Tibial nerve (tissue), 4 donors: ENCODE results near the gene SHKBP1. TPM values are rescaled to one million over a fixed set of nuclear protein-coding genes. Genes with fewer than 3 reads are reported as not detected.

ENCODE experiments used
- DNase-seq, 2 donors: peaks; one replicate each; pipeline ENCODE4 v3.0.0-alpha.2; 2019; ENCODE audit warnings: low spot score in 2 of 2
- H3K27ac ChIP-seq, 4 donors: fragments of 200-600 bp; sonication (generic) in 3 of 4; one replicate each; pipeline ENCODE4 v1.5.1; 2017 to 2019; ENCODE audit warnings: mild to moderate bottlenecking in 1 of 4
- H3K27me3 ChIP-seq, 2 donors: fragments of 200-600 bp; sonication (generic) in 1 of 2; one replicate each; pipeline versions ENCODE4 v1.5.1 to v1.6.0; 2017 to 2019
- H3K36me3 ChIP-seq, 3 donors: fragments of 200-600 bp; sonication (generic); one replicate each; pipeline ENCODE4 v1.5.1; 2018 to 2019
- H3K4me1 ChIP-seq, 4 donors: fragments of 200-600 bp; sonication (generic) in 3 of 4; one replicate each; pipeline ENCODE4 v1.5.1; 2017 to 2019
- H3K4me3 ChIP-seq, 4 donors: fragments of 200-600 bp; sonication (generic) in 3 of 4; one replicate each; pipeline ENCODE4 v1.5.1; 2017 to 2019; ENCODE audit warnings: mild to moderate bottlenecking in 1 of 4, moderate library complexity in 1 of 4
- H3K9me3 ChIP-seq, 4 donors: fragments of 200-600 bp; sonication (generic) in 3 of 4; one replicate each; pipeline ENCODE4 v1.5.1; 2017 to 2019
- EP300 ChIP-seq, 2 donors: sonication (generic); formaldehyde crosslinking; IDR thresholded peaks; one replicate each; pipeline ENCODE4 v1.6.1; 2017; ENCODE audit warnings: antibody characterized with exemption in 2 of 2, mild to moderate bottlenecking in 1 of 2
- POLR2A ChIP-seq, 2 donors: fragments of 450-650 bp; IDR thresholded peaks; one replicate each; pipeline ENCODE4 v1.6.1; 2017; ENCODE audit warnings: antibody characterized with exemption in 2 of 2, mild to moderate bottlenecking in 2 of 2, moderate library complexity in 2 of 2
- WGBS, 2 donors: methylation state at CpG; one replicate each; pipeline ENCODE4 v1.1.5; 2018; 5-methylcytosine and 5-hydroxymethylcytosine counted together
- total RNA-seq, 4 donors: library from RNA; depleted of rRNA; stranded (reverse); fragments of >200 nt; gene quantifications; one replicate each; pipeline ENCODE4 v1.1.0, GENCODE V29; 2016
- TF ChIP-seq, protein P1 (sequence below), 5 experiments: fragments of 200-600 bp in 3 of 5; fragments of 450-650 bp in 2 of 5; sonication (generic) in 3 of 5; IDR thresholded peaks; one replicate each; pipeline ENCODE4 v1.5.1; 2016 to 2019; ENCODE audit warnings: antibody characterized with exemption in 5 of 5, mild to moderate bottlenecking in 3 of 5, moderate library complexity in 2 of 5

Gene SHKBP1
- total RNA-seq, 4 donors from 2014 or later, result 40.8 to 129 (median 51.2) TPM

DNA sequence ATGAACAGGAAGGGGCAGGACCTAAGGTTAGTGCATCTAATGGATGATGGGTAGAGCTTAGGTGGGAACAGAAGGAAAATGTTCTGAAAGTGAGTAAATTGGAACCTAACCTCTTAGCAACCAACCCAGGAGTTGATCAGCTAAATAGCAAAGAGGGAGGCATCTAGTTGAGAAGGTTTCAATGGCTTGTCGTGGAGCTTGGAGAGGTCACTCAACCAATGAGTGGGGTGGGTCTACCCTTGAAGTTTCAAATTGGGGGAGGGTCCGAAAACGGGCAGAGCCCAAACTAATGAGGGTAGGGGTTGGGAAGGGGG, 5.7 kb upstream of the SHKBP1 start:
- Histone ChIP-seq H3K4me3 (no peak overlapping the region), H3K36me3 (no peaks in the 10 kb centered on the region), H3K27ac (peak overlapping the region; percentile 9 to 89 (median 58)), H3K27me3 (peaks cover 0 to 25% of the 10 kb centered on the region in 2 donors), H3K9me3 (no peaks in the 10 kb centered on the region), H3K4me1 (peaks cover 0 to 35% (median 13%) of the 10 kb centered on the region in 4 donors)
- no peak for DNase-seq
- WGBS, 2 donors, result 24 to 41% methylated on average over 3 of the region's 3 CpGs
- TF ChIP-seq POLR2A (IDR thresholded peaks at IDR 0.05) (peak in 1 of 2 donors; percentile 2), EP300 (IDR thresholded peaks at IDR 0.05) (no peak)
- TF ChIP-seq, protein P1, sequence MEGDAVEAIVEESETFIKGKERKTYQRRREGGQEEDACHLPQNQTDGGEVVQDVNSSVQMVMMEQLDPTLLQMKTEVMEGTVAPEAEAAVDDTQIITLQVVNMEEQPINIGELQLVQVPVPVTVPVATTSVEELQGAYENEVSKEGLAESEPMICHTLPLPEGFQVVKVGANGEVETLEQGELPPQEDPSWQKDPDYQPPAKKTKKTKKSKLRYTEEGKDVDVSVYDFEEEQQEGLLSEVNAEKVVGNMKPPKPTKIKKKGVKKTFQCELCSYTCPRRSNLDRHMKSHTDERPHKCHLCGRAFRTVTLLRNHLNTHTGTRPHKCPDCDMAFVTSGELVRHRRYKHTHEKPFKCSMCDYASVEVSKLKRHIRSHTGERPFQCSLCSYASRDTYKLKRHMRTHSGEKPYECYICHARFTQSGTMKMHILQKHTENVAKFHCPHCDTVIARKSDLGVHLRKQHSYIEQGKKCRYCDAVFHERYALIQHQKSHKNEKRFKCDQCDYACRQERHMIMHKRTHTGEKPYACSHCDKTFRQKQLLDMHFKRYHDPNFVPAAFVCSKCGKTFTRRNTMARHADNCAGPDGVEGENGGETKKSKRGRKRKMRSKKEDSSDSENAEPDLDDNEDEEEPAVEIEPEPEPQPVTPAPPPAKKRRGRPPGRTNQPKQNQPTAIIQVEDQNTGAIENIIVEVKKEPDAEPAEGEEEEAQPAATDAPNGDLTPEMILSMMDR (IDR thresholded peaks at IDR 0.05), result no peak

DNA sequence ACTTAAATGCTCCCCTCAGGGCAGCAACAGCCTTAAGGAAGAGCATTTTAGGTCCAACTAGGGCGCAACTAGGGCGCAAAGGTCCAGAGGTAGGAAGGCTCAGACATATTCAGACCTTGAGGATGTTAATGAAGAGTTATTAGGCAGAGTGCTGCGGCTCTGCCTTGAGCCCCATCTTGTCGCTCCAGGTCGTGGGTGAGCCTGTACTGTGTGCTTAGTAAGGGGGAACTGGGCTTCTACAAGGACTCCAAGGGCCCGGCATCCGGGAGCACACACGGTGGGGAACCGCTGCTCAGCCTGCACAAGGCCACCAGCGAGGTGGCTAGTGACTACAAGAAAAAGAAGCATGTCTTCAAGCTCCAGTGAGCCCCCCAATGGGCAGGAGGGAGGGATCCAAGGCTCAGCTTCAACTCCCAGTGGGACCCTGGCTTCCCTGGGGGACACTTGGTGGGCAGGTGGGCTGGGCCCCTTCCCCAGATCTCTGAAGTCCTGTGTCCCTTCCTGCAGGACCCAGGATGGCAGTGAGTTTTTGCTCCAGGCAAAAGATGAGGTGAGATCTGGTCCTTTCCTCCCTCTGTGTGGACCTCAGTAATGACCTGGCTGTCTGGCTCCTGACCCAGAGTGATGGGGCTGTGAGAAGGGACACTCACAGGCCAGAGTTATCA, 4.7 kb upstream of the SHKBP1 start:
- Histone ChIP-seq H3K27me3 (peaks cover 0 to 15% of the 10 kb centered on the region in 2 donors), H3K36me3 (no peaks in the 10 kb centered on the region), H3K4me1 (peaks cover 0 to 39% (median 13%) of the 10 kb centered on the region in 4 donors), H3K27ac (peak overlapping the region in 1 of 4 donors; percentile 89), H3K9me3 (no peaks in the 10 kb centered on the region), H3K4me3 (no peak overlapping the region)
- WGBS, 2 donors, result 75 to 88% methylated on average over 10 of the region's 10 CpGs
- TF ChIP-seq, protein P1 (IDR thresholded peaks at IDR 0.05), result no peak
- no peak for TF ChIP-seq POLR2A (IDR thresholded peaks at IDR 0.05)
- no peak for TF ChIP-seq EP300 (IDR thresholded peaks at IDR 0.05)
- DNase-seq, result no peak

DNA sequence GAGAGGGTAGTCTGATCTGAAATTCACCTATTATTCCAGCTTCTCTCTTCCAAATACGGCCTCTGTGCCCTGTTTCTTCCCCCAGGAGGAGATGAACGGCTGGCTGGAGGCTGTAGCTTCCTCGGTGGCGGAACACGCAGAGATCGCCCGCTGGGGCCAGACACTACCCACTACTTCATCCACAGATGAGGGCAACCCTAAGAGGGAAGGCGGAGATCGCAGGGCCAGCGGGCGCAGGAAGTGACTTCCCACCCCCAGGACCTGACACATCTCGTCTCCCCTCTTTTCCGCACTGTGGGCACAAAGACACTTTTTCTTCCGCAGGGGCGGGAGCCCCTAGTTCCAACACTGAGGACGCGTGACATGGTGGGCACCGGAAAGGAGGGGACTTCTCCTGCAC, 1.3 kb upstream of the SHKBP1 start:
- DNase-seq, result no peak
- no peaks in the 10 kb centered on the region for H3K27me3 ChIP-seq
- WGBS, 2 donors, result 62 to 68% methylated on average over 14 to 18 of the region's 18 CpGs
- no peak overlapping the region for H3K4me3 ChIP-seq
- TF ChIP-seq, protein P1 (IDR thresholded peaks at IDR 0.05), result no peak
- no peak for TF ChIP-seq EP300 (IDR thresholded peaks at IDR 0.05)
- no peak for TF ChIP-seq POLR2A (IDR thresholded peaks at IDR 0.05)
- peaks cover 0 to 3% (median 1%) of the 10 kb centered on the region in 3 donors for H3K36me3 ChIP-seq
- no peaks in the 10 kb centered on the region for H3K9me3 ChIP-seq
- H3K27ac ChIP-seq, result no peak overlapping the region
- H3K4me1 ChIP-seq, result peaks cover 0 to 29% (median 6%) of the 10 kb centered on the region in 4 donors

DNA sequence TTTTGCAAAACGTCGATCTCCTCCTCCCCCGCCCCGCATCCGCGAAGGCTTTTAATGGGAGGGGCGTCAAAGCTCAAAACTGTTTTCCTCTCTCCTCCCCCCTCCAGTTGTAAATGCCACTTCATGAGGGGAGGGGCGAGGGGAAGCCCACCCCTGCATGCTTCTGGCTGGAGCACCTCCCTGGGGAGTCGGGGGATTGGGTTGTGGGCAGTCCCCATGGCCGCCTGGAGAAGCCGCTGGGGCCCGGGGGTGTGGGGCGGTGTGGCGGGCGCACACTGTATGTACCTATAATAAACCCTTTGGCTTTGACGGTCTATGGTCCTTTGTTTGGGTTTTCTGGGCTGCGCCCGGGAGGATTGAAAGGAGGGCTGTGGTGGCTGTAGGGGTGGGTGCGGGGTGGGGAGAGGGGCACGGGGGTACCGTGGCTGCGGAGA, 505 bp upstream of the SHKBP1 start:
- peaks cover 0 to 12% (median 3%) of the 10 kb centered on the region in 3 donors for H3K36me3 ChIP-seq
- H3K27ac ChIP-seq, result peak overlapping the region in 3 of 4 donors; percentile 81 to 88 (median 83)
- WGBS, 2 donors, result 1 to 2% methylated on average over 17 to 21 of the region's 22 CpGs
- peaks cover 0 to 26% (median 5%) of the 10 kb centered on the region in 4 donors for H3K4me1 ChIP-seq
- no peaks in the 10 kb centered on the region for H3K9me3 ChIP-seq
- H3K4me3 ChIP-seq, result peak overlapping the region; percentile 60 to 84 (median 74)
- H3K27me3 ChIP-seq, result no peaks in the 10 kb centered on the region
- no peak for DNase-seq
- no peak for TF ChIP-seq EP300 (IDR thresholded peaks at IDR 0.05)

DNA sequence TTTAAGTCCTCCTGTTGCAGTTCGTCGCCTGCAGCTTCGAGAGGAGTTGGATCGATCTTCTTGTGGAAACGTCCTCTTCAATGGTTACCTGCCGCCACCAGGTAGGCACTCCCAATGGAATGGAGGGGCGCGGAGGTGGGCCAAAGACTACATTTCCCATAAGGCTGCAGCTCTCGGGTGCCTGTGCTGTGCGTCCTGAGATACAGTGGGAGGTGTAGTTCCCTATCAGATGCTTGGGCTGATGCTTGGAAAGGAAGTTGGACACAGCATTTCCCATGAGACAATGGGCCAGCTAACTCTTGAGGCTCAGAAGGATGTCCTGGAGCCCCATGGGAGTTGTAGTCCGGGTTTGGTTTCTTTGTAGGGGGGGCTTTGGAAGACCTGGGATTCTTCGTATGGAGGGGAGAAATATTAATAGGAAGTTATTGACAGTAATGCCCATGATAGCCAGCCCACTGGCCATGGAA, 1.8 kb downstream of the SHKBP1 start:
- WGBS, 2 donors, result 77 to 81% methylated on average over 12 of the region's 12 CpGs
- H3K27ac ChIP-seq, result no peak overlapping the region
- no peak for DNase-seq

More for the DNA sequence above, 1.8 kb downstream of the SHKBP1 start:
- H3K4me3 ChIP-seq, result no peak overlapping the region
- H3K27me3 ChIP-seq, result no peaks in the 10 kb centered on the region
- peaks cover 0 to 31% (median 3%) of the 10 kb centered on the region in 3 donors for H3K36me3 ChIP-seq
- TF ChIP-seq, protein P1 (IDR thresholded peaks at IDR 0.05), result no peak
- TF ChIP-seq EP300 (IDR thresholded peaks at IDR 0.05), result no peak
- no peak for TF ChIP-seq POLR2A (IDR thresholded peaks at IDR 0.05)
- H3K9me3 ChIP-seq, result no peaks in the 10 kb centered on the region
- peaks cover 0 to 32% (median 5%) of the 10 kb centered on the region in 4 donors for H3K4me1 ChIP-seq
